ENCODE data around the gene NAALADL2. TPM values are rescaled to one million over a fixed set of nuclear protein-coding genes. Genes with fewer than 3 reads are reported as not detected.

The NAALADL2 gene
- total and polyA plus RNA-seq, 2 of the 8 experiments (the other 6 are each of a cell fraction or from before 2014, with no cell fraction given), result 0.12 to 0.22 TPM

- TF ChIP-seq CHD7 (IDR thresholded peaks at IDR 0.05; ENCODE audit: insufficient replicate concordance, low read length), result no peak
- no peak for TF ChIP-seq E2F6 (IDR thresholded peaks at IDR 0.05)
Measured at GRCh38 chr3:175612487-175613196, 753.5 kb downstream of the NAALADL2 start (continued).
